ENCODE data around the gene MAN2B2.
"Not testable (repeated sequence)": the region's sequence is repeated elsewhere in the genome, so short reads cannot be mapped to it uniquely, and the experiment has no call there.

Gene MAN2B2

DNA sequence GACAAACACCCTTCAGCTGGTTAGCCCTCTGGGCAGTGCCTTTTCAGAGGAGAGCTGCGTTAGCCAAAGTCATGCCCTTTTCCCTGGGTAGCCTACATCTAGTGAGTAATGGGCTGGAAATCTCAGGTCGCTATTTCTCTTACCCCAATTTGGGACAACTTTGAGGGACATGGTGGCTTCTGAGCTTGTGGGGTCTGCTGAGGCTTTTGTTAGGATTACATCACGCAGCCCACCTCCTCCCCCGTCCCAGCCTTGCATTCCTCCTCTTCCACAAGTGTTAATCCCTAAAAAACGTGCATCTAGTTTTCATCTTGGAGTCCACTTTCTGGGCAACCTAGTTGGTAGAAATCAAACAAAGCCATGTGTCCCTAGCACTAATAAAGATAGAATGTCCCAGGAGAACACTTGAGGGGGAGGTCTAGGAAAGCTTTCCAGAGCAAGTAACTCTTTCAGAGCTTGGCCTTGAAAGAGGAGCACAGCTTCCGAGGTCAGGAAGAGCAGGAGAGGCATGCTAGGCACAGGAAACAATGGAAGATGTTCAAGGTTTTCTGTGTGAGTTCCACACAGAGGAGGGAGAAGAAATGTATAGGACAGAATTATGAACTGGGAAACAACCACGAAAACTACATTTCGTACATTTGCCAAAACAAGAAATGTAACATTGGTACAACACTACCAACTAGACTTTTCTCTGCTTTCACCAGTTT, 68.3 kb downstream of the MAN2B2 start:
- DNase-seq (ENCODE audit: low spot score): no peak

DNA sequence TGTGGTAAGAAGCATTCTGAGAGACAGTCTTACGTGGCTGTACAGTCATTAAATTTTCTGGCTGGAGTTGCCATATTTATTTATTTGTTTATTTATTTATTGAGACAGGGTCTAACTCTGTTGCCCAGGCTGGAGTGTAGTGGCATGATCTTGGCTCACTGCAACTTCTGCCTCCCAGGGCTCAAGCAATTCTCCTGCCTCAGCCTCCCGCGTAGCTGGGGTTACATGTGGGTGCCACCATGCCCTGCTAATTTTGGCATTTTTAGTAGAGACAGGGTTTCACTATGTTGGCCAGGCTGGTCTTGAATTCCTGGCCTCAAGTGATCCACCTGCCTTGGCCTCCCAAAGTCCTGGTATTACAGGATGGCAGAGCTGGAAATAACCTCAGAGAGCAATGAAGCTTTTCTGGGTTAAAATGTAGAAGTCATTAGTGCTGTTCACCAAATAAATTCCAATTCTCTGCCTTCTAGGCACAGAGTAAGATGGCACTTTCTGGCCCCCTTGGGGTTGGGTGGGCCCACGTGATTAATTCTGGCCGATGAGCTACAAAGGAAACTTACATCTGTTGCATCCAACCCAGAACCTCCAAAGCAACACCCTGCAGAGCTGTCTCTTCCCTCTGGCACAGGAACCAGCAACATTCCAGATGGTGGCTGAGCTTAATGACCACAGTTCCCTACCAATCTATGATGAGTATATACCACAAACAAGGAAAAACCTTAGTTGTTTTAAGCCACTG, 70.0 kb downstream of the MAN2B2 start:
- no peak for DNase-seq (ENCODE audit: low spot score)

DNA sequence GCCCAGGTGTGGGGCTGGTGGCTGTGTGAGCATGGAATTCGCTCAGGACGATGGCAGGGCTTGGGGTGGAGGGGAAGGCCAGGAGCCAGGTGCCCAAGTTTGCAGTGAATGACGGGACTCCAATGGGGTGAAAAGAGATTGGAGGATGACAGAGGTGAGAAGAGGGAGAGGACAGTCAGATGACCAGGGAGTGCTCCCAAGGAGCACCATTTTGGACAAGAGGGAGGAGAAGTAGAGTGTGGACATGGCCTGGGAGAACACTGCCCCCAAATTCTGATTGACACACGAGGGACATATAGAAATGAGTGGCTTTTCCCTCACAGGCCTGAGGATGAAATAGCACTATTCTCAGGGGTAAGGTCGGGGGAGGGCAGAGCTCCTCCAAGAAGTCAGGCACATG, 72.2 kb downstream of the MAN2B2 start:
- DNase-seq (ENCODE audit: low spot score): no peak

DNA sequence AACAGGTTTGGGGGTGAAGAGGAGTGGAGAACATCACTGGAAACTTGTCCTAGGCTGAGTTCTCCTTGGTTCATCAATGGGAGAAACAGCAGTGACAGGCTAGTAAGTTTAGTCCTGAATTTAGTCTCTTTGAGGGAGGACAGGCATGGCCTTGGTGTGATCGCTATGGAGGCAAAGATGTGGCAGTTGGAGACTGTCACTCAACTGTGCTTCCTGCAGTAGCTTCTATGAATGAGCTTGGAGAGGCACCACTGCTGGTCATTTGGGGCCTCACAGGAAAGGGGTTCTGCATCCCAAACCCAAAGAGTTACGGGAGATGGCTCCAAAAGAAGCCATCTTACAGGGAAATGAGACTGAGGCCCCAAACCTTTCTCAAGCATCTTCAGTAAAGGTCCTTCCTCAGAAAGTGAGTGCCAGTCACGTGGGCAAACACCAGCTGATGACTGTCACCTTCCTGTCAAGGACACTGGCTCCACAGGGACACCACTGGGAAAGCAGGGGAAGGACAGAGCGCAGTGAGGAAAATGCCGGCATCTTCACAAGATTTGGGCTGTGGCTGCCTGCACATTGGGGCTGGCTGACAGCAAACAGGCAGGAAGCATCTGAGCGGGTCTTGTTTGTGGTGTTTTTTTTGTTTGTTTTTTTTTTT, 72.7 kb downstream of the MAN2B2 start:
- no peak for DNase-seq (ENCODE audit: low spot score)

GRCh38 chr4:6649216-6649615, 74.2 kb downstream of the MAN2B2 start:
- no peak for DNase-seq (ENCODE audit: low spot score)

DNA sequence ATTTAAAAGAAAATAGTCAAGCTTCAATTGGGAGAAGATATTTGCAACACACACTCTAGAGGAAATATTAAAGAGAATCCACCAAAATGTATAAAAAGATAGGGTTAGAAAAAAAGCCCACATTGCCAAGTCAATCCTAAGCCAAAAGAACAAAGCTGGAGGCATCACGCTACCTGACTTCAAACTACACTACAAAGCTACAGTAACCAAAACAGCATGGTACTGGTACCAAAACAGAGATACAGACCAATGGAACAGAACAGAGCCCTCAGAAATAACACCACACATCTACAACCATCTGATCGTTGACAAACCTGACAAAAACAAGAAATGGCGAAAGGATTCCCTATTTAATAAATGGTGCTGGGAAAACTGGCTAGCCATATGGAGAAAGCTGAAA, 79.2 kb downstream of the MAN2B2 start:
- DNase-seq (ENCODE audit: low spot score): not testable (repeated sequence)

GRCh38 chr4:6655291-6655690, 80.3 kb downstream of the MAN2B2 start:
- not testable (repeated sequence) for DNase-seq (ENCODE audit: low spot score)

DNA sequence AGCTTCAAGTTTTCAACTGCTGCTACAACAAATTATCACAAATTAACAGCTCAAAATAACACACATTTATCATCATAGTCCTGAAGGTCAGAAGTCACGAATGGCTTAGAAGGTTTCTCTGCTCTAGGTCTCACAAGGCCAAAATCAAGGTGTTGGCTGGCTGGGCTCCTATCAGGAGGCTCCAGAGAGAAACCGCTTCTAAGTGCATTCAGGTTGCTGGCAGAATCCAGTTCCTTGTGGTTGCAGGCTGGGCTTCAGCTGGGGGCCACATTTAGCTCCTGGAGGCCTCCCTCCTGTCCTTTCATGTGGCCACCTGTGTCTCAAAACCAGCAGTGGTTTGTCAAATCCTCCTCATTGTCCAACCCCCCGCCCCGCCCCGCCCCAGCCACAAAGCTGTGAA, 80.9 kb downstream of the MAN2B2 start:
- no peak for DNase-seq (ENCODE audit: low spot score)

DNA sequence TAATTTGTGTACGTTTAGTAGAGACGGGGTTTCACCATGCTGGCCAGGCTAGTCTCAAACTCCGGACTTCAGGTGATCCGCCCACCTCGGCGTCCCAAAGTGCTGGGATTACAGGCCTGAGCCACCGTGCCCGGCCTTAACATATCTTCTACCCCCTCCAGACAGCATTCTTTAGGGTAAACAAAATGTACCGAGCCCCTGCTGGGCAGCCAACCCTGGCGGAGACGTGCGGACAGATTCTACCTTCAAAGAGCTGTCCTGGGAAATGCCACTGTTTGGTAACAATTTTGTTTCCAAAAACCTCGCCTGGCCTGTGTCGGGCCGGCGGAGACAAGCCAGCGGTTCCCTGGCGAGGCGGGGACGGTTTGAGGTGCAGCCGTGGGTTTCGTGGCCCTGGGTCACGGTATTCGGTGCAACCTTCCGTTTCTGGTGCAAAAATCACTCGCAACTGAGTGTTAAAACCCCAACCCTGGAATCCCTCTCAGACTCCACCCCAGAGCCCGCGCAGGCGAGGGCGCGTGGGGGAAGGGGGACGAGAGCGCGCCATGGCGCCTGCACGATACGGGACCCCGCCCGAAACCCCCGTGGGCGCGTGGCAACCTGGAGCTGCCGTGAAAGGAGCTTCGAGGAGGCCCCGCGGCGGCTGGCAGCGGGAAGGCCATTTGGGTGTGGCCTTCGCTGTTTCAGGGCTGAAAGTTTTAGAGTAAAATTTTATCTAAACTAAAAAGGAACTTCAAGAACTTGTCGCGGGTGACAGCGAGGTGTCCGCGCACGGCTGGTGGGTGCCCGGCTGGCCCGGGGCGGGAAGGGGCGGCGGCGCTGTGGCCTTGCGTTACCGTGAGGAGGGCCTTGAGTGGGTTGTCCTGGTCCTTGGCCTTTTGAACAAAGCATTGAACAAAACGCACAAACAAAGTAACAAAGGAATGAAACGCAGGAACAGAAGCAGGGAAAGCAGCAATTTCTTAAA, 82.5 kb downstream of the MAN2B2 start:
- DNase-seq (ENCODE audit: low spot score): no peak

GRCh38 chr4:6658209-6658595, 83.2 kb downstream of the MAN2B2 start:
- DNase-seq (ENCODE audit: low spot score): no peak

DNA sequence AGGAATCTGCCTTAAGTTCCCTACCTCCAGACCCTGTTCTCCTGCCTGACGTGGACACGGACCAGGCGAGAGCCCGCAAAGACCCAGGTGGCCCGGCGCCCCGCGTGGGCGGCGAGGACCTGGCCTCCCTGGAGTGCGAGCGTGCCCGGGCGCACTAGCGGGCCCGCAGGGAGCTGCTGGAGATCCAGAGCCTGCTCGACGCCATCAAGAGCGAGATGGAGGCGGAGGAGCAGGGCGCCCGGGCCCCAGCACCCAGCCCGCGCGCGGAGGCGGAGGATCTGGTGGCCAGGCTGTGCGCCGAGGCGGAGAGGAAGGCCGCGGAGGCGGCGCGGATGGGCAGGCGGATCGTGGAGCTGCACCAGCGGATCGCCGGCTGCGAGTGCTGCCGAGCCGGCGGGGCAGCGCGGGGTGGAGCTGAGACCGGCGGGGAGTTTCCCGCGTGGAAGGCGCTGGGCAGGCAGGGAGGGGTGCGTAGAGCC, 83.6 kb downstream of the MAN2B2 start:
- DNase-seq (ENCODE audit: low spot score): no peak

DNA sequence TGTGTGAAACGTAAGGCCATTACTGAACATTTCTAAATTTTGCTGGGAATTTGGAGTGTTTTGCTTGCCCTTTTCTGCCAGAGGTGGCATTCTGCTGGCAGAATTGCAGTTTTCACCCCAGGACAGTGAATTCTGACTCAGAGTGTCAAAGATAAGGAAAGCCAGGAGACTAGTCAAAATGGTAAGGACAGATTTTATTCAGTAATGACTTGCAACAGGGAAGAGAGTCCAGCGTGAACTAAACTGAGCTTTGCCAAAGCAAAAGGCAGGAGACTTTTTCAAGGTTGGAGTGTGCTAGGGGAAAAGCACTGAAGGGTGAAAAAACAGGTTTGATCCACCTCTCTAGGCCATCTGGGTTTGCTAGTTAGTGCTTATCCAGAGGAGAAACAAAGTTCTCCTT, 84.9 kb downstream of the MAN2B2 start:
- no peak for DNase-seq (ENCODE audit: low spot score)

DNA sequence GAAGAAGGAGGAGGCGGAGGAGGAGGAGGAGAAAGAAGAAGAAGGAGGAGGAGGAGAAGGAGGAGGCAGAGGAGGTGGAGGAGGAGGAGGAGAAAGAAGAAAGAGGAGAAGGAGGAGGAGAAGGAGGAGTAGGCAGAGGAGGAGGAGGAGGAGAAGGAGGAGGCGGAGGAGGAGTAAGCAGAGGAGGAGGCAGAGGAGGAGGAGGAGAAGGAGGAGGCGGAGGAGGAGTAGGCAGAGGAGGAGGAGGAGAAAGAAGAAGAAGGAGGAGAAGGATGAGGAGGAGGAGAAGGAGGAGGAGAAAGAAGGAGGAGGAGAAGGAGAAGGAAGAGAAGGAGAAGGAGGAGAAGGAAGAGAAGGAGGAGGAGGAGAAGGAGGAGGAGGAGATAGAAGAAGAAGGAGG, 85.4 kb downstream of the MAN2B2 start:
- no peak for DNase-seq (ENCODE audit: low spot score)

- no peak for DNase-seq (ENCODE audit: low spot score)
These were observed 87.6 kb downstream of the MAN2B2 start for GRCh38 chr4:6662591-6662990.

- no peak for DNase-seq (ENCODE audit: low spot score)
These were observed 88.8 kb downstream of the MAN2B2 start for GRCh38 chr4:6663596-6664393.

- DNase-seq (ENCODE audit: low spot score): no peak
These were observed 90.3 kb downstream of the MAN2B2 start for GRCh38 chr4:6665320-6665654.

GRCh38 chr4:6668391-6668790, 93.4 kb downstream of the MAN2B2 start:
- DNase-seq (ENCODE audit: low spot score): no peak

DNA sequence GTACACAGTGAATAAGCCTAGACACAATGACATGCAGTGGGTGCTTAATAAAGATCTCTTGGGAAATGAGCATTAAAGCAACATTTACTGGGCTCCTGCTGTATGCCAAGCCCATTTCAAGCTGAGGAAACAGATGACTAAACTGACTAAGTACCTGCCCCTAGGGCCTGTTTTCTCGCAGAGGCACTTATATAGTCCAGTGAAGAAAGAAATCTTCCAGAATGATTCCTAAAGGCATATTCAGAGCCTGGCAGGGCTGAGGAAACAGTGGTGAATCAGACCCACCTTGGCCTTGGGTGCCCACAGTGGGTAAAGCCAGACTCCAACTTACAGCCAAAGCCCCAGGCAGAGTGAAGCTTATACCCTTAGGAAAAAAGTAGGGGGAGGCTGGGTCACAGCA, 96.7 kb downstream of the MAN2B2 start:
- no peak for DNase-seq (ENCODE audit: low spot score)

DNA sequence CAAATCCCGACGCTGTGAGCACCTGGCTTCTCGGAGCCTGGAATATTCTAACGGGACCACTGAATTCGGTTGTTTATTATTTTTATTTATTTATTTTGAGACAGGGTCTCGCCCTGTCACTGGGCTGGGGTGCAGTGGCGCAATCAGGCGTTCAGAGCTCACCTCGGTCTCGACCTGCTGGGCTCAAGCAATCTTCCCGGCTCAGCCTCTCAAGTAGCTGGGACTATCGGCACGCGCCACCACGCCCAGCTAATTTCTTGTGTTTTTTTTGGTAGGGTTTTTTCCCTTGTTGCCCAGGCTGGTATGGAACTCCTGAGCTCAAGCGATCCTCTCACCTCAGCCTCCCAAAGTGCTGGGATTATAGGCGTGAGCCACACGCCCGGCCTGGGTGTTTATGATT, 97.1 kb downstream of the MAN2B2 start:
- no peak for DNase-seq (ENCODE audit: low spot score)

GRCh38 chr4:6672541-6673190, 97.7 kb downstream of the MAN2B2 start:
- not testable (repeated sequence) for DNase-seq (ENCODE audit: low spot score)

All from globus pallidus (tissue), 1 donor.